GM23338 (cell line): ENCODE data around the gene CFAP47.

Experiments used
- CREB1 ChIP-seq: fragments of 250-450 bp; sonication (Bioruptor Pico); IDR thresholded peaks from 2 replicates; pipeline ENCODE4 v1.5.0; 2020; ENCODE audit warnings: low read depth, mild to moderate bottlenecking, moderate library complexity
- POLR2AphosphoS5 ChIP-seq: IDR thresholded peaks from 2 replicates; pipeline ENCODE4 v1.6.1; 2016; ENCODE audit warnings: antibody characterized with exemption, low read depth
- ZNF331 ChIP-seq: fragments of 250-450 bp; sonication (Bioruptor Pico); IDR thresholded peaks from 2 replicates; pipeline ENCODE4 v1.5.0; 2020; ENCODE audit warnings: low read depth, mild to moderate bottlenecking, moderate library complexity
- TF ChIP-seq, protein P1 (sequence below), 2 experiments: fragments of 200-600 bp in 1 of 2; sonication (generic) in 1 of 2; conservative IDR thresholded peaks; 2 replicates each; pipeline versions ENCODE4 v1.5.1 to v1.6.1; 2016 to 2017; ENCODE audit warnings: antibody characterized with exemption in 2 of 2, low read depth in 2 of 2, mild to moderate bottlenecking in 2 of 2, moderate library complexity in 1 of 2
- TF ChIP-seq, protein P2 (sequence below): IDR thresholded peaks from one replicate; pipeline ENCODE4 v1.6.1; 2018; ENCODE audit warnings: antibody characterized with exemption; ENCODE audit not compliant: unreplicated experiment

DNA sequence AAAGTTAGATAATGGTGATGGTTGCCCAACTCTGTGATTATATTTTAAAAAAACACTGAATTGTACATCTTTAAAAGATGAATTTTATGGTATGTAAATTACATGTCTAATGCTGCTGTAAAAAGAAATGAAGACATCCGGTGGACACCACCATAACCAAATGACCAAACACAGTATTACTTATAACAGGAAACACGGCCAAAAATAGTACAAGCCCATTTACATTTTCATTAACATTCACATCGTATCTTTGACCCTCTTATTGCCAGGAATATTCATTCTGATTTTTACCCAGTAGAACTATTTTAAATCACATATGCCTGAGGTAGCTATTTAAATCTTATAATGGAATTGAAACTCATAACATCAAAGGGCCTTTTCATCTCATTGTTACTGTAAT lies 143.2 kb downstream of the CFAP47 start:
- no peak for TF ChIP-seq POLR2AphosphoS5
- TF ChIP-seq, protein P1, sequence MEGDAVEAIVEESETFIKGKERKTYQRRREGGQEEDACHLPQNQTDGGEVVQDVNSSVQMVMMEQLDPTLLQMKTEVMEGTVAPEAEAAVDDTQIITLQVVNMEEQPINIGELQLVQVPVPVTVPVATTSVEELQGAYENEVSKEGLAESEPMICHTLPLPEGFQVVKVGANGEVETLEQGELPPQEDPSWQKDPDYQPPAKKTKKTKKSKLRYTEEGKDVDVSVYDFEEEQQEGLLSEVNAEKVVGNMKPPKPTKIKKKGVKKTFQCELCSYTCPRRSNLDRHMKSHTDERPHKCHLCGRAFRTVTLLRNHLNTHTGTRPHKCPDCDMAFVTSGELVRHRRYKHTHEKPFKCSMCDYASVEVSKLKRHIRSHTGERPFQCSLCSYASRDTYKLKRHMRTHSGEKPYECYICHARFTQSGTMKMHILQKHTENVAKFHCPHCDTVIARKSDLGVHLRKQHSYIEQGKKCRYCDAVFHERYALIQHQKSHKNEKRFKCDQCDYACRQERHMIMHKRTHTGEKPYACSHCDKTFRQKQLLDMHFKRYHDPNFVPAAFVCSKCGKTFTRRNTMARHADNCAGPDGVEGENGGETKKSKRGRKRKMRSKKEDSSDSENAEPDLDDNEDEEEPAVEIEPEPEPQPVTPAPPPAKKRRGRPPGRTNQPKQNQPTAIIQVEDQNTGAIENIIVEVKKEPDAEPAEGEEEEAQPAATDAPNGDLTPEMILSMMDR (conservative IDR thresholded peaks at IDR 0.05; ENCODE audit: low read depth in 2 of 2): no peak
- TF ChIP-seq CREB1 (CRISPR knock-in tag): no peak
- TF ChIP-seq ZNF331 (CRISPR knock-in tag): no peak
- TF ChIP-seq, protein P2, sequence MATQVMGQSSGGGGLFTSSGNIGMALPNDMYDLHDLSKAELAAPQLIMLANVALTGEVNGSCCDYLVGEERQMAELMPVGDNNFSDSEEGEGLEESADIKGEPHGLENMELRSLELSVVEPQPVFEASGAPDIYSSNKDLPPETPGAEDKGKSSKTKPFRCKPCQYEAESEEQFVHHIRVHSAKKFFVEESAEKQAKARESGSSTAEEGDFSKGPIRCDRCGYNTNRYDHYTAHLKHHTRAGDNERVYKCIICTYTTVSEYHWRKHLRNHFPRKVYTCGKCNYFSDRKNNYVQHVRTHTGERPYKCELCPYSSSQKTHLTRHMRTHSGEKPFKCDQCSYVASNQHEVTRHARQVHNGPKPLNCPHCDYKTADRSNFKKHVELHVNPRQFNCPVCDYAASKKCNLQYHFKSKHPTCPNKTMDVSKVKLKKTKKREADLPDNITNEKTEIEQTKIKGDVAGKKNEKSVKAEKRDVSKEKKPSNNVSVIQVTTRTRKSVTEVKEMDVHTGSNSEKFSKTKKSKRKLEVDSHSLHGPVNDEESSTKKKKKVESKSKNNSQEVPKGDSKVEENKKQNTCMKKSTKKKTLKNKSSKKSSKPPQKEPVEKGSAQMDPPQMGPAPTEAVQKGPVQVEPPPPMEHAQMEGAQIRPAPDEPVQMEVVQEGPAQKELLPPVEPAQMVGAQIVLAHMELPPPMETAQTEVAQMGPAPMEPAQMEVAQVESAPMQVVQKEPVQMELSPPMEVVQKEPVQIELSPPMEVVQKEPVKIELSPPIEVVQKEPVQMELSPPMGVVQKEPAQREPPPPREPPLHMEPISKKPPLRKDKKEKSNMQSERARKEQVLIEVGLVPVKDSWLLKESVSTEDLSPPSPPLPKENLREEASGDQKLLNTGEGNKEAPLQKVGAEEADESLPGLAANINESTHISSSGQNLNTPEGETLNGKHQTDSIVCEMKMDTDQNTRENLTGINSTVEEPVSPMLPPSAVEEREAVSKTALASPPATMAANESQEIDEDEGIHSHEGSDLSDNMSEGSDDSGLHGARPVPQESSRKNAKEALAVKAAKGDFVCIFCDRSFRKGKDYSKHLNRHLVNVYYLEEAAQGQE: no peak
